Rectal smooth muscle tissue (tissue), 1 donor: ENCODE results near the gene RANBP17.
"Not testable (repeated sequence)": the region's sequence is repeated elsewhere in the genome, so short reads cannot be mapped to it uniquely, and the experiment has no call there.

Experiments used
- H3K27ac ChIP-seq: one replicate; pipeline ENCODE4 v1.7.0; 2013; ENCODE audit warnings: low read depth, low read length, inconsistent platforms
- H3K27me3 ChIP-seq: one replicate; pipeline ENCODE4 v1.7.0; 2013; ENCODE audit warnings: low read length; ENCODE audit not compliant: control insufficient read depth, insufficient read depth
- H3K36me3 ChIP-seq: one replicate; pipeline ENCODE4 v1.7.0; 2013; ENCODE audit warnings: low read length; ENCODE audit not compliant: control insufficient read depth, insufficient read depth
- H3K4me1 ChIP-seq: one replicate; pipeline ENCODE4 v1.7.0; 2013; ENCODE audit warnings: low read length; ENCODE audit not compliant: control insufficient read depth, insufficient read depth
- H3K4me3 ChIP-seq: one replicate; pipeline ENCODE4 v1.7.0; 2013; ENCODE audit warnings: low read length
- H3K9ac ChIP-seq: one replicate; pipeline ENCODE4 v1.7.0; 2013; ENCODE audit warnings: low read length

Gene RANBP17

DNA sequence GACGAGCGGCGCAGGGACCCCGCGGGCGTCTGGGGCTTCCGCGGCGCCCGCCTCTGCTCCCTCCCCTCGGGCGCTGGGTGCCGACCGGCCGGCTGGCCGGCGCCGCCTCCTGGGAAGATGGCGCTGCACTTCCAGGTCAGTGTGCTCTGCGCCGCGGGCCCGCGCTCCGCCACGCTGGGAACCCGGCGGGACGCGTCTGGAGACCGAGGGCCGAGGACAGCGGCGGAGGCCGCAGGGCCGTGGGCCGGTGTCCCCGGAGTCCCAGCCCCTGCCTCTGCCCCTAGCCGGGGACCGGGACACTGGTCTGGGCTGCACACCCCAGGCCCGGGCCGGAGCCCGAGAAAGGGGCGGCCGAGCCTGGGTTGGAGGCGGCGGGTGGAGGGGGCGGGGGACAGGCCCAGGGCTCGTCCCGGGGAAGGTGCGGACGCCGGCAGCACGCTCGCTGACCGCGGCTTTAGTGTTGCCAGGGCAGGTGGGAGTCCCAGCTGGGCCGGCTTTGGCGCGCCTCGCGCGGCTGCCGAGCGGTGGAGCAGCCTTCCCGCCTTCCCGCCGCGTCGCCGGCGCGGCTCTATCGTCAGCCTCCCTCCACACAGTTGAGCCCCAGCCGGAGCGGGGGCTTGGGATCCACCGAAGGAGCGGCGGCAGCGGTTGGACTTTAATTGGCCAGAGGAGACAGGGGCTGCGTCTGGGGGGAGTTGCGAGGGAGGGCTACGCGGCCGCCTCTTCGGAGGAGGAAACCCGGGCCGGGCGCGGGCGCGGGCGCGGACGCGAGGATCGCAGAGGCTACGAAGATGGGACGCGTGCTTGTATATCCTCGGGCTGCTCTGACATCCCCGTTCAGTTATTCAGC is at the start of gene RANBP17:
Gene RANBP17 (plus strand): TSS at position 102 of the 850 bp plus-strand sequence.
- peak within 1 kb of the TSS; percentile 14 for H3K27ac ChIP-seq
- H3K4me1 ChIP-seq, result peaks cover 5% of the 10 kb centered on the region
- H3K36me3 ChIP-seq, result no peaks in the 10 kb centered on the region
- H3K27me3 ChIP-seq, result no peaks in the 10 kb centered on the region
- no peak within 1 kb of the TSS for H3K9ac ChIP-seq
- peak within 1 kb of the TSS; percentile 67 for H3K4me3 ChIP-seq

DNA sequence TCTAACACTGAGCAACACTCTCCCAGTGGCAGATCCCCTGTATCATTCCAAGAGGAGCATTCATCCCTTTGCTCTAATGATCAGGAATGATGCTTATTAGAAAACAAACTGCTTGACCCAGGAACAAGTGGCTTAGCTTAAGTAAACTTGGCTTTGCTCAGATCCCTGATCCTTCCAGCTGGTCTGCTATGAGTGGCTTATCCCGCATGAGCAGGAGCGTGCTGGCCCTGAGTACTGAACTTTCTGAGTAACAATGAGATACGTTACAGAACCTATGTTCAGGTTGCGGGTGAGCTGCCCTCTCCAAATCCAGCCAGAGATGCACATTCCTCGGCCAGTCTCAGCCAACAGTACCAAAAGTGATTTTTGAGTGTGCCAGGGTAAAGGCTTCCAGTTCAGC is 48.6 kb upstream of the RANBP17 start:
- Histone ChIP-seq H3K4me3 (no peak overlapping the region), H3K27ac (no peak overlapping the region), H3K27me3 (no peaks in the 10 kb centered on the region), H3K36me3 (no peaks in the 10 kb centered on the region), H3K9ac (no peak overlapping the region), H3K4me1 (no peaks in the 10 kb centered on the region)

DNA sequence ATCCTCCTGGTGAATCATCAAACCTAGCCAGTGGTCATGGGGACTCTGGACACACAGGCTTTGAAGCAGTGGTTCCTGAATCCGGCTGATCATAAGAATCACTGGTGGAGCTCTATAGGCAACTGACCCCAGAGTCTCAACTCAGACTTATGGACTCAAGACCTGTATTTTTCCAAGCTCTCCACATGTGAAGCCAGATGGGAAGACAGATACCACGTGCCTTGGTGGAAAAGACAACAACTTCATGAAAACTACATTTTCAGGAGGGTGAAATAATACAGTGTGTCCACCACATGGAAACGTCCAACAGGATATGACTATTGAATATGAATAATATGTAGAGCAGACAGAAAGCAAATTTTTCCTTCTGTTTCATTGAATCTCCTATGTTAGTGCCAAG is 44.6 kb upstream of the RANBP17 start:
- Histone ChIP-seq H3K4me1 (no peaks in the 10 kb centered on the region), H3K9ac (no peak overlapping the region), H3K36me3 (no peaks in the 10 kb centered on the region), H3K27me3 (no peaks in the 10 kb centered on the region), H3K27ac (no peak overlapping the region), H3K4me3 (no peak overlapping the region)

DNA sequence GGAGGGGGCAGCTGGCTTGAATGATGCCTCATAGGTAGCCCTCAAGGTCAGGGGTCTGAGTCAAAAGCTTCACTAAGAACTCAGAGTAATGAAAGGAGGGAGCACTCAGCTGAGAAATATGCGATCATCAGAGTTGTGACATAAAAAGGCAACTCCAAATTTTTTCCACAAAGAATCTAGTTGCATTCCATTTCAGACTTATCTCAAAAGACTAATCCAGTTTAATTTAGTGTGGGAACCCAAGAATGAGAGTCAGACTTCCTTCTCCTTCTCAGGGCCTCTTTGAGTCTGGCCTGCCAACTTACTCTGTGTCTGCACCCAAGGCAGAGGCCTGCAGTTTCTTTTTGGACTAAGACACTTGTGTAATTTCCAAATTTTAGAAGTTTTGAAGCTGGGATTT is 43.6 kb upstream of the RANBP17 start:
- Histone ChIP-seq H3K9ac (no peak overlapping the region), H3K27me3 (no peaks in the 10 kb centered on the region), H3K36me3 (no peaks in the 10 kb centered on the region), H3K4me1 (no peaks in the 10 kb centered on the region), H3K4me3 (no peak overlapping the region), H3K27ac (no peak overlapping the region)

DNA sequence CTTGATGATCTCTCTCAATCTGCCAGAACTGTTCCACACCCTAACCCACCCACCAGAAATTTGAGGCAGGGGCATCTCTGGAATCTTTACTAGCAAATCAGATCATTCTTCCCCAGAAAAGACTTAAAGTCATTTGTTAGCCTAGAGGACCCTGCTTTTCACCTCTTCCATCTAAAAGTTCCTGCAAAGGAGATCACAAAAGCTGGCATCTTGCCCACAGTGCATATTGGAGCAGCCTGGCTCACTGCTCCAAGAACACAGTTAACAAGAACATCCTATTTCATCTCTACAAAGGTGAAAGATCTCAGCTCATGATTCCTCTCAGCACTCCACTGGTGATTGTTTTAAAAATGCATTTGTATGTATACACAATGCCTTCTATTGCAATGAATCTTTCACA is 42.0 kb upstream of the RANBP17 start:
- Histone ChIP-seq H3K9ac (no peak overlapping the region), H3K4me1 (no peaks in the 10 kb centered on the region), H3K36me3 (no peaks in the 10 kb centered on the region)

DNA sequence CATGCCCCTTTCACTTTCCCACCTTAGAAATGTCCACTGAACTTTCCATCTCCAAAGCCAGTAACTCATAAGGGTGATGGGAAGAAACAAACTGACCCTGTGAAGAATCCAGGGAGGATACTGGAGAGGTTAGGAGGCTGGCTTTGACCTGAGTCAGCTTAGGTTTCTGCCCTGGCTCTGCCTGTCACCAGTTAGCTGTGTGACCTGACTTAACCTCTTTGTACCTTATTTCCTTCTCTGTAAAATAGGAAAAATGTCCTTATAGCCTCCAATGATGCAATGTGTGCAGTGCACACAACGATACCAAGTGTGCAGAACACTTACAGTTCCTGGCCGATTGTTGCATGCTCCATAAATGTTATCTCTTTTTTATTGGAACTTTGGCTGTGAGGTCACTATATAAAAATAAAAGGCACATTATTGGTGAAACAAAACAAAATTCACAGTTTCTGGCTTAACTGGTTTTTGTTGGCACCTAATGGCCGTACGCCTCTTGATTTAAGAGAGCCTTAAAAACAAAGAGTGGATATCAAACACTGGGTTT is 40.5 kb upstream of the RANBP17 start:
- no peak overlapping the region for H3K27ac ChIP-seq
- H3K4me1 ChIP-seq, result no peaks in the 10 kb centered on the region
- H3K9ac ChIP-seq, result no peak overlapping the region
- no peaks in the 10 kb centered on the region for H3K27me3 ChIP-seq
- no peak overlapping the region for H3K4me3 ChIP-seq
- no peaks in the 10 kb centered on the region for H3K36me3 ChIP-seq

More for the DNA sequence above, 42.0 kb upstream of the RANBP17 start:
- H3K4me3 ChIP-seq, result no peak overlapping the region
- H3K27ac ChIP-seq, result no peak overlapping the region
- no peaks in the 10 kb centered on the region for H3K27me3 ChIP-seq

DNA sequence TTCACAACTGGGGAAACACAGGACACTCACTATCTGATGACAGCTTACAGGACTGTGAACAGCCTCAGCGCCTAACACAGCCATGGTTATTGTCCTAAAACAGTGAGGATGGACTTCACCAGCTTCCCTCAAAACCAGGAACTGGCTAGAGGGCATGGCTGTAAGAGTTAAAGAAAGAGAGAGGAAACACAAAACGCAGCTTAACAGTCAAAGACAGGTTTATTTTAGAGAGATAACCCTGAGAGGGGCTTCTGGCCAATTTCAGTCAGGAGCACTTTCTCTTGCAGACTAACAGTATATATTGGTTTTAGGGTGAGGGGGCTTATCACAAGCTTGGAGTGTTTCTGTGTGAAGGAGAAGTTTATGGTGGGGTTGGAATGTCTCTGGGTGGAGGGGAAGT is 35.7 kb upstream of the RANBP17 start:
- Histone ChIP-seq H3K4me1 (no peaks in the 10 kb centered on the region), H3K27ac (no peak overlapping the region), H3K36me3 (no peaks in the 10 kb centered on the region), H3K27me3 (no peaks in the 10 kb centered on the region), H3K9ac (no peak overlapping the region), H3K4me3 (no peak overlapping the region)

DNA sequence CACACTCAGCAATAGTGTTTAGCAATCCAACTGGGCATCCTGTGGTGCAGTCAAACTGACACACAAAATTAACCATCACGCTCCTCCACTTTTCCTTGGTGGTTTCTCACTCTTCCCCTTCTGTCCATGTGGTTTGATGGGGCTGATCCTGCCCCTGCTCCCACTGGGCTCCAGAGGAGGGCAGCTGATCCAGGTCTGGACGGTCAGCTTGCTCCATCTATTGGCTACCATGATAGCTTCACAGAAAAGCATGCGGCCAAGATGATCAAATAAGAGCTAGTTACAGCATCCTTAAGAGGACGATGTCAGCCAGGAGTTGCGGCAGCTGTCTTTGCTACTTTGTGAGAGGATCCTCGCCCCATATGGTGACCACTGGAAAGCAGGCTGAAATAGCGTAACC is 29.6 kb upstream of the RANBP17 start:
- no peaks in the 10 kb centered on the region for H3K27me3 ChIP-seq

DNA sequence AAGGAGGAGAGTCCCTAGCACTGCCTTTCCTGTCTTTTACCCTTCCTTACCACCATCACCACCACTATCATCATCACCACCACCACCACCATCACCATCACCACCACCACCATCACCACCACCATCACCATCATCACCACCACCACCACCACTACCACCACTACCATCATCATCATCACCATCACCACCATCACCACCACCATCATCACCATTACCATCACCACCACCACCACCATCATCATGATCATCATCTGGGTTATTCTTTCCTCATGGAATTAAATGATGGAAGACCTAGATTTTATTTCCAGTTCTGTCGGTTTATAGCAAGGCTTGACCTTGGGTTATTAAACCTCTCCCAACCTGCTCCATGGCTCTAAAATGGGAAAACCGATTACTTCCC is 27.8 kb upstream of the RANBP17 start:
- not testable (repeated sequence) for H3K36me3 ChIP-seq, H3K9ac ChIP-seq, H3K4me3 ChIP-seq, H3K27ac ChIP-seq, H3K27me3 ChIP-seq, H3K4me1 ChIP-seq

More for the DNA sequence above, 29.6 kb upstream of the RANBP17 start:
- H3K27ac ChIP-seq, result no peak overlapping the region
- H3K9ac ChIP-seq, result no peak overlapping the region
- H3K4me1 ChIP-seq, result no peaks in the 10 kb centered on the region
- no peak overlapping the region for H3K4me3 ChIP-seq
- no peaks in the 10 kb centered on the region for H3K36me3 ChIP-seq

DNA sequence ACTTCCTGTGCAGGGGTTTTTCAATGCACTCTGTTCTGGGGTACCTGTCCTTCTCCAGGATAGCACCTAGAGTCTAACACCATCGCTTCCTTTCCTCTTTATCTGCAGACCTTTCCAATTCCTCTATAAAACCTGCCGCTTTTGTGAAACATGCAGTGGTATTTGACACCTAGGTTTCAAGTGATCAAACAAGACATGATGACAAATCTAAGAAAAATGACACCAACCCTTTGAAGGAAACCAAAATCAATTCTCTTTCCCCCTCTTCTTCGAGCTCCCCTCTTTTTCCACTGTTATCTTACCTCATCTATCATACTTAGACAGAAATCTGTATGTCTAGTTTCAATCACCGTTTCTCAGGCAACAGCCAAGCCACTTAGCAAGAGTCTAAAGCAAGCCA is 25.6 kb upstream of the RANBP17 start:
- no peak overlapping the region for H3K9ac ChIP-seq
- no peaks in the 10 kb centered on the region for H3K36me3 ChIP-seq
- no peak overlapping the region for H3K4me3 ChIP-seq
- no peaks in the 10 kb centered on the region for H3K27me3 ChIP-seq
- H3K27ac ChIP-seq, result no peak overlapping the region
- no peaks in the 10 kb centered on the region for H3K4me1 ChIP-seq

DNA sequence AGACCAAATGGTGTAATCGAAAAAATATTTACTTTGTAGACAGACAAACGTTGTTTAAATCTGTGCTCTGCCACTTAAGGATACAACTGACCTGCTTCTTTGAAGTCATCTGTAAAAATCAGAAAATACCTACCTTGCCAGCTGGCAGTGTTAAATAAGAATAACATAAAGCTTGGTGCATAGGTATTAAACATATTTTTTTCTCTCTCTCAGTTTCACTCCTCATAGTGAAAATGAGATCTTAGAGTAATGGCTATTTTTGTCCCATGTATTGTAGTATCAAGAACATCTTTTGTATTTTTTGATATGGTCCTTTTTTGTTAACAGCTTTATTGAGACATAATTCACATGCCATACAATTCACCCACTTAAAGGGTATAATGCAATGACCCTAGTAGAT is 17.9 kb upstream of the RANBP17 start:
- no peak overlapping the region for H3K4me3 ChIP-seq
- H3K36me3 ChIP-seq, result no peaks in the 10 kb centered on the region
- no peak overlapping the region for H3K9ac ChIP-seq
- H3K27ac ChIP-seq, result no peak overlapping the region
- H3K27me3 ChIP-seq, result no peaks in the 10 kb centered on the region
- H3K4me1 ChIP-seq, result no peaks in the 10 kb centered on the region

DNA sequence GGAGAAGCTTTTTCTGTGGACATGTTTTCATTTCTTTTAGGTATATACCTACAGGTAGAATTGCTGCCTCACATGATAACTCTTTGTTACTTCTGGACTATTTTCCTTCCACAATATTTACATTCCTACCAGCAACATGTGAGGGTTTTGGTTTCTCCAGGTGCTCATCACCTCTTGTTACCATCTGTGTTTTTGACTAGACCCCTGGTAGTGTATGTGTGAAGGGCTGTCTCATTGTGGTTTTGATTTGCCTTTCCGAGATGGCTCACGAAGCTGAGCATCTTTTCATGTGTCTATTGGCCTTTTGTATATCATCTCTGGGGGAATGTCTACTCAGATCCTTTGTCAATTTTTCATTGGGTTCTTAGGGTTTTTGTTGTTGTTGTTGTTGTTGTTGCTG is 17.2 kb upstream of the RANBP17 start:
- H3K27me3 ChIP-seq, result no peaks in the 10 kb centered on the region
- H3K9ac ChIP-seq, result no peak overlapping the region
- no peak overlapping the region for H3K4me3 ChIP-seq
- H3K36me3 ChIP-seq, result no peaks in the 10 kb centered on the region
- H3K27ac ChIP-seq, result no peak overlapping the region
- no peaks in the 10 kb centered on the region for H3K4me1 ChIP-seq

DNA sequence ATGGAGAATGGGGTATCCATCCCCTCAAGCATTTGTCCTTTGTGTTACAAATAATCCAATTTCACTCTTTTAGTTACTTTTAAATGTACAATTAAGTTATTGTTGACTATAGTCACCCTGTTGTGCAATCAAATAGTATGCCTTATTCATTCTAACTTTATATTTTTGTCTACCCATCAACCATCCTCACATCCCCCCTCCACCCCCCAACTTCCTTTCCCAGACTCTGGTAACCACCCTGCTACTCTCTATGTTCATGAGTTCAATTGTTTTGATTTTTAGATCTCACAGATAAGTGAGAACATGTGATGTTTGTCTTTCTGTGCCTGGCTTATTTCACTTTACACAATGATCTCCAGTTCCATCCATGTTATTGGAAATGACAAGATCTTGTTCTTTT is 15.4 kb upstream of the RANBP17 start:
- no peaks in the 10 kb centered on the region for H3K36me3 ChIP-seq
- H3K27me3 ChIP-seq, result no peaks in the 10 kb centered on the region
- no peak overlapping the region for H3K27ac ChIP-seq
- no peaks in the 10 kb centered on the region for H3K4me1 ChIP-seq
- H3K4me3 ChIP-seq, result no peak overlapping the region
- no peak overlapping the region for H3K9ac ChIP-seq
